Fibroblast of the aortic adventitia (primary cell): Measurements from ENCODE around the gene PHC2. TPM values are rescaled to one million over a fixed set of nuclear protein-coding genes. Genes with fewer than 3 reads are reported as not detected.

ENCODE experiments used
- DNase-seq: peaks from one replicate; pipeline ENCODE4 v3.0.0-alpha.2; 2010; ENCODE audit warnings: low read depth
- H3K4me3 ChIP-seq: 2 replicates; pipeline ENCODE4 v1.5.1; 2011; ENCODE audit warnings: low read depth, mild to moderate bottlenecking, control low read depth, low read length, moderate library complexity
- CTCF ChIP-seq: IDR thresholded peaks from 2 replicates; pipeline ENCODE4 v1.5.1; 2011; ENCODE audit warnings: mild to moderate bottlenecking, low read length, control low read depth, inconsistent platforms; ENCODE audit not compliant: insufficient read depth
- total RNA-seq: library from RNA; depleted of rRNA; stranded (reverse); fragments of >200 nt; gene quantifications from 2 replicates; pipeline ENCODE4 v1.2.3, GENCODE V29; 2012; ENCODE audit warnings: low replicate concordance

The PHC2 gene
- total RNA-seq, 1 donor, result 50.5 TPM

GRCh38 chr1:33387625-33388024, 43.3 kb downstream of the PHC2 start:
- DNase-seq, result peak; percentile 65
- no peak overlapping the region for H3K4me3 ChIP-seq
- no peak for TF ChIP-seq CTCF

GRCh38 chr1:33385251-33385650, 45.6 kb downstream of the PHC2 start:
- no peak overlapping the region for H3K4me3 ChIP-seq
- DNase-seq, result no peak
- no peak for TF ChIP-seq CTCF

GRCh38 chr1:33384040-33384812, 46.7 kb downstream of the PHC2 start:
- H3K4me3 ChIP-seq, result no peak overlapping the region
- no peak for TF ChIP-seq CTCF
- DNase-seq, result peak; percentile 75

GRCh38 chr1:33383489-33383888, 47.4 kb downstream of the PHC2 start:
- no peak for DNase-seq
- H3K4me3 ChIP-seq, result no peak overlapping the region
- no peak for TF ChIP-seq CTCF

- TF ChIP-seq CTCF, result no peak
- DNase-seq, result no peak
- H3K4me3 ChIP-seq, result no peak overlapping the region
Measured at GRCh38 chr1:33382661-33383415, 48.1 kb downstream of the PHC2 start.

- TF ChIP-seq CTCF, result no peak
- H3K4me3 ChIP-seq, result no peak overlapping the region
- DNase-seq, result no peak
Measured at GRCh38 chr1:33381977-33382376, 48.9 kb downstream of the PHC2 start.
